ENCODE results near the gene PPM1D.

- TF ChIP-seq CTCF (IDR thresholded peaks at IDR 0.05): no peak
- TF ChIP-seq POLR2A (IDR thresholded peaks at IDR 0.05): no peak
- TF ChIP-seq EP300 (IDR thresholded peaks at IDR 0.05): no peak
- TF ChIP-seq POLR2AphosphoS5 (IDR thresholded peaks at IDR 0.05): no peak
These were observed 14.1 kb upstream of the PPM1D start for GRCh38 chr17:60585887-60586286.

Data from suprapubic skin (tissue), 4 donors.